Measurements from ENCODE around the gene SEC22C. TPM values are rescaled to one million over a fixed set of nuclear protein-coding genes. Genes with fewer than 3 reads are reported as not detected.
A peak's percentile ranks its signal among the peaks of the same experiment; 100 is the strongest.

The SEC22C gene
- total RNA-seq, 6 donors from 2014 or later = 36.3 to 59.7 (median 50.6) TPM

- no peaks in the 10 kb centered on the region for H3K9me3 ChIP-seq
- peaks cover 26 to 49% (median 32%) of the 10 kb centered on the region in 4 donors for H3K4me1 ChIP-seq
- H3K4me3 ChIP-seq = no peak overlapping the region
- peaks cover 0 to 46% (median 10%) of the 10 kb centered on the region in 4 donors for H3K36me3 ChIP-seq
- ATAC-seq (ENCODE audit: low FRiP score in 2 of 2) (no peak), DNase-seq (no peak)
- H3K27me3 ChIP-seq = no peaks in the 10 kb centered on the region
- H3K27ac ChIP-seq = peak overlapping the region in 3 of 4 donors; percentile 11 to 92 (median 89)
- TF ChIP-seq CTCF (IDR thresholded peaks at IDR 0.05) = no peak
Measured at GRCh38 chr3:42537350-42537749, 44.4 kb downstream of the SEC22C start.

- ATAC-seq (ENCODE audit: low FRiP score in 2 of 2) = no peak
- Histone ChIP-seq H3K36me3 (peaks cover 0 to 57% (median 18%) of the 10 kb centered on the region in 4 donors), H3K27ac (peak overlapping the region; percentile 3 to 92 (median 62)), H3K9me3 (no peaks in the 10 kb centered on the region), H3K4me1 (peaks cover 19 to 40% (median 30%) of the 10 kb centered on the region in 4 donors), H3K27me3 (no peaks in the 10 kb centered on the region), H3K4me3 (no peak overlapping the region)
- no peak for TF ChIP-seq EP300 (IDR thresholded peaks at IDR 0.05)
- peak; percentile 34 to 57 (median 44) for TF ChIP-seq CTCF (IDR thresholded peaks at IDR 0.05)
- 74 to 76% methylated on average over 14 to 29 of the region's 35 CpGs for WGBS, 2 donors
- peak; percentile 40 to 83 for DNase-seq
Measured at GRCh38 chr3:42535981-42536784, 45.6 kb downstream of the SEC22C start.

- ATAC-seq (ENCODE audit: low FRiP score in 2 of 2) = no peak
- peaks cover 0 to 77% (median 26%) of the 10 kb centered on the region in 4 donors for H3K36me3 ChIP-seq
- H3K9me3 ChIP-seq = no peaks in the 10 kb centered on the region
- TF ChIP-seq EP300 (IDR thresholded peaks at IDR 0.05) (no peak), CTCF (IDR thresholded peaks at IDR 0.05) (no peak), POLR2AphosphoS5 (IDR thresholded peaks at IDR 0.05) (no peak), POLR2A (IDR thresholded peaks at IDR 0.05) (no peak)
- H3K4me1 ChIP-seq = peaks cover 26 to 48% (median 35%) of the 10 kb centered on the region in 4 donors
- H3K27ac ChIP-seq = peak overlapping the region; percentile 44 to 92 (median 84)
- H3K27me3 ChIP-seq = no peaks in the 10 kb centered on the region
- no peak for DNase-seq
- H3K4me3 ChIP-seq = no peak overlapping the region
- WGBS, 2 donors = 37 to 68% methylated on average over 3 to 7 of the region's 7 CpGs
Measured at GRCh38 chr3:42533161-42533897, 48.4 kb downstream of the SEC22C start.

GRCh38 chr3:42532229-42532628 is 49.5 kb downstream of the SEC22C start:
- Histone ChIP-seq H3K4me1 (peaks cover 37 to 58% (median 44%) of the 10 kb centered on the region in 4 donors), H3K4me3 (no peak overlapping the region), H3K27ac (peak overlapping the region; percentile 79 to 92 (median 86)), H3K9me3 (no peaks in the 10 kb centered on the region), H3K27me3 (no peaks in the 10 kb centered on the region), H3K36me3 (peaks cover 0 to 82% (median 28%) of the 10 kb centered on the region in 4 donors)
- ATAC-seq (ENCODE audit: low FRiP score in 2 of 2) = no peak
- DNase-seq = no peak
- 90 to 93% methylated on average over 4 of the region's 4 CpGs for WGBS, 2 donors
- TF ChIP-seq EP300 (IDR thresholded peaks at IDR 0.05) (no peak), CTCF (IDR thresholded peaks at IDR 0.05) (no peak), POLR2AphosphoS5 (IDR thresholded peaks at IDR 0.05) (no peak), POLR2A (IDR thresholded peaks at IDR 0.05) (no peak)
